Measurements from ENCODE around the gene LAMC3. TPM values are rescaled to one million over a fixed set of nuclear protein-coding genes. Genes with fewer than 3 reads are reported as not detected.

Gene LAMC3
- total RNA-seq, 1 experiment from 2014 or later, result 0.36 TPM

DNA sequence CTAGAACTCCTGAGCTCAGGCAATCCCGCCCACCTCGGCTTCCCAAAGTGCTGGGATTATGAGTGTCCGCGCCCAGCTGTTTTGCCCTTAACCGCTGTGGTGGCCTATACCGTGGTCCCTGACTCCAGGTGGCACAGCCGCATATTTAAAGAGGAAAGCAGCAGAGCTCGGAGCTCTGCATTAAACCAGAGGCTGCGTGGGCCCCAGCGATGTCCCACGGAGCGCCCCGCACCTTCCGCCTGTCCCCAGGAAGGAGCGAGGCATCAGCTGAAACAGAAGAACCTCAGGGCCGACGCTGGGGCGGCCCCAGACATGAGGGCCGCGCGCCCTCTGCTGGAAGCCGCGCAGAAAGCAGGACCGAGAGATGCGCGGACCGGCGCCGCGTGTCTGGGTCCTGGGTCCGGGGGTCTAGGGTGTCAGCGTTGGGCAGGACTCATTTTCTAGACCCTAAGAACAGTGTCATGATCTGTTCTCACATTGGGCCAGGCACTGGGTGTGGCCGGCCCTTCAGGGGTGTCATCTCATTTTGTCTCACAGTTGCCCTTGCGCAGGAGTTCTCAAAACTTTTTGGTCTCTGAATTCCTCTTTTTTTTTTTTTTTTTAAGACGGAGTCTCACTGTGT is 37.7 kb downstream of the LAMC3 start:
- Histone ChIP-seq H3K4me1 (no peaks in the 10 kb centered on the region), H3K9me3 (no peaks in the 10 kb centered on the region), H3K27me3 (replicated peaks; ENCODE audit: control insufficient read depth, insufficient read depth, low read length) (no peaks in the 10 kb centered on the region), H3K36me3 (ENCODE audit: control insufficient read depth, insufficient read depth, low read length) (no peaks in the 10 kb centered on the region), H3K4me3 (ENCODE audit: low read depth, low read length) (no peak overlapping the region)
- POLR2A ChIA-PET, result no interaction called here
- no peaks in the 10 kb centered on the region for H3K4me1 Mint-ChIP-seq (ENCODE audit: low read depth, unreplicated experiment)
- no peak overlapping the region for H3K27ac Mint-ChIP-seq (ENCODE audit: unreplicated experiment)
- intact Hi-C loops (cut with micrococcal nuclease; ENCODE audit: unreplicated experiment), result loop anchor here (1.0 to 10.0 kb wide), 4 partner anchors 34 to 342 kb away; no protein-coding TSS in a partner anchor
- no peaks in the 10 kb centered on the region for H3K9me3 Mint-ChIP-seq (ENCODE audit: unreplicated experiment)
- H3K27me3 Mint-ChIP-seq (ENCODE audit: insufficient read depth, unreplicated experiment), result no peaks in the 10 kb centered on the region
- no TSS peak for BruUV-seq (replicated peaks)
- CTCF ChIA-PET, result interaction anchor here (0.5 to 2.2 kb wide), 15 partner anchors 15 to 623 kb away, joined by 3 to 11 read pairs (median 3); partner anchors contain the start of gene AIF1L
- no peaks in the 10 kb centered on the region for H3K36me3 Mint-ChIP-seq (ENCODE audit: insufficient read depth, unreplicated experiment)
- peak; percentile 92 to 95 for TF ChIP-seq CTCF (IDR thresholded peaks at IDR 0.05; ENCODE audit: insufficient read depth in 1 of 2, low read depth in 1 of 2, low read length in 1 of 2, severe bottlenecking in 1 of 2, unreplicated experiment in 1 of 2)
- peak; percentile 61 to 81 for DNase-seq
- no peak overlapping the region for H3K4me3 Mint-ChIP-seq (ENCODE audit: unreplicated experiment)

DNA sequence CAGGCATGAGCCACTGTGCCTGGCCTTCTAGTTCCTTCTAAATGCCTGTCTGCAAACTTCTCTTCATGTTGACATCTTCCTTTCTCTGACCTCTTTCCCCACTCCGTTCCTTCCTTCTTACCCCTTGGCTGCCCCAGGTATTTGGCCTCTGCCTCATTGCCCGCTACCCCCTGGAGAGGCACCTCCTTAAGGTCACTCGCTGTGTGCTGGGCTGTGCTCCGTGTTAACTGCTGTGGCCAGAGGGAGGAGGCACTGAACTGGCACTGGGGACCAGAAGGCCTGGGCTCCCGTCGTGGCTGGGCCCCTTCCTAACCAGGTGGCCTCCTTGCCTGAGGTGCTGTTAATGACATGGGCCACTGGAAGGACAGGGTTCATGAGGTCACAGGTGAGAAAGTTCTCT is 39.4 kb downstream of the LAMC3 start:
- Histone ChIP-seq H3K4me3 (ENCODE audit: low read depth, low read length) (no peak overlapping the region), H3K4me1 (no peaks in the 10 kb centered on the region), H3K27me3 (replicated peaks; ENCODE audit: control insufficient read depth, insufficient read depth, low read length) (no peaks in the 10 kb centered on the region), H3K36me3 (ENCODE audit: control insufficient read depth, insufficient read depth, low read length) (no peaks in the 10 kb centered on the region), H3K9me3 (no peaks in the 10 kb centered on the region)
- TF ChIP-seq CTCF (IDR thresholded peaks at IDR 0.05; ENCODE audit: insufficient read depth in 1 of 2, low read depth in 1 of 2, low read length in 1 of 2, severe bottlenecking in 1 of 2, unreplicated experiment in 1 of 2), result no peak
- no peak for DNase-seq
- H3K4me1 Mint-ChIP-seq (ENCODE audit: low read depth, unreplicated experiment), result no peaks in the 10 kb centered on the region
- CTCF ChIA-PET, result interaction anchor here (0.7 kb wide), 1 partner anchor 77 kb away, joined by 3 read pairs; no protein-coding TSS in a partner anchor
- no TSS peak for BruUV-seq (replicated peaks)
- no peak overlapping the region for H3K4me3 Mint-ChIP-seq (ENCODE audit: unreplicated experiment)
- no peaks in the 10 kb centered on the region for H3K27me3 Mint-ChIP-seq (ENCODE audit: insufficient read depth, unreplicated experiment)
- intact Hi-C loops (cut with micrococcal nuclease; ENCODE audit: unreplicated experiment), result loop anchor here (5.0 to 10.0 kb wide), 3 partner anchors 36 to 344 kb away; no protein-coding TSS in a partner anchor
- no peak overlapping the region for H3K27ac Mint-ChIP-seq (ENCODE audit: unreplicated experiment)
- POLR2A ChIA-PET, result no interaction called here
- H3K36me3 Mint-ChIP-seq (ENCODE audit: insufficient read depth, unreplicated experiment), result no peaks in the 10 kb centered on the region
- no peaks in the 10 kb centered on the region for H3K9me3 Mint-ChIP-seq (ENCODE audit: unreplicated experiment)

- H3K4me3 Mint-ChIP-seq (ENCODE audit: unreplicated experiment), result no peak overlapping the region
- H3K9me3 ChIP-seq, result no peaks in the 10 kb centered on the region
- intact Hi-C loops (cut with micrococcal nuclease; ENCODE audit: unreplicated experiment), result loop anchor here (5.0 to 10.0 kb wide), 3 partner anchors 37 to 344 kb away; no protein-coding TSS in a partner anchor
- no TSS peak for BruUV-seq (replicated peaks)
- no peaks in the 10 kb centered on the region for H3K27me3 Mint-ChIP-seq (ENCODE audit: insufficient read depth, unreplicated experiment)
- H3K4me1 Mint-ChIP-seq (ENCODE audit: low read depth, unreplicated experiment), result no peaks in the 10 kb centered on the region
- ChIA-PET POLR2A (no interaction called here), CTCF (no interaction called here)
- no peaks in the 10 kb centered on the region for H3K9me3 Mint-ChIP-seq (ENCODE audit: unreplicated experiment)
- DNase-seq, result no peak
- H3K27me3 ChIP-seq (replicated peaks; ENCODE audit: control insufficient read depth, insufficient read depth, low read length), result no peaks in the 10 kb centered on the region
- no peaks in the 10 kb centered on the region for H3K36me3 ChIP-seq (ENCODE audit: control insufficient read depth, insufficient read depth, low read length)
- no peak for TF ChIP-seq CTCF (IDR thresholded peaks at IDR 0.05; ENCODE audit: insufficient read depth in 1 of 2, low read depth in 1 of 2, low read length in 1 of 2, severe bottlenecking in 1 of 2, unreplicated experiment in 1 of 2)
- H3K36me3 Mint-ChIP-seq (ENCODE audit: insufficient read depth, unreplicated experiment), result no peaks in the 10 kb centered on the region
- H3K4me3 ChIP-seq (ENCODE audit: low read depth, low read length), result no peak overlapping the region
- H3K27ac Mint-ChIP-seq (ENCODE audit: unreplicated experiment), result no peak overlapping the region
- H3K4me1 ChIP-seq, result no peaks in the 10 kb centered on the region
Measured at GRCh38 chr9:131048820-131049219, 39.8 kb downstream of the LAMC3 start.
